ENCODE results near the gene ADGRL2.

The ADGRL2 gene

GRCh38 chr1:81889166-81889565 is 88.4 kb downstream of the ADGRL2 start:
- H3K27ac ChIP-seq = no peak overlapping the region
- no peak for DNase-seq (ENCODE audit: low read depth, low spot score)

- no peak for DNase-seq (ENCODE audit: low read depth, low spot score)
- H3K27ac ChIP-seq = no peak overlapping the region
These were observed 94.1 kb downstream of the ADGRL2 start for GRCh38 chr1:81894867-81895266.

GRCh38 chr1:81899214-81899821 is 98.6 kb downstream of the ADGRL2 start:
- no peak overlapping the region for H3K27ac ChIP-seq
- no peak for DNase-seq (ENCODE audit: low read depth, low spot score)

- no peak for DNase-seq (ENCODE audit: low read depth, low spot score)
- no peak overlapping the region for H3K27ac ChIP-seq
These were observed 106.8 kb downstream of the ADGRL2 start for GRCh38 chr1:81907575-81907974.

GRCh38 chr1:81912383-81912782 is 111.6 kb downstream of the ADGRL2 start:
- peak; percentile 41 for DNase-seq (ENCODE audit: low read depth, low spot score)
- H3K27ac ChIP-seq = no peak overlapping the region

GRCh38 chr1:81915937-81916336 is 115.2 kb downstream of the ADGRL2 start:
- DNase-seq (ENCODE audit: low read depth, low spot score) = no peak

GRCh38 chr1:81920245-81920740 is 119.6 kb downstream of the ADGRL2 start:
- H3K27ac ChIP-seq = no peak overlapping the region
- no peak for DNase-seq (ENCODE audit: low read depth, low spot score)

More at GRCh38 chr1:81915937-81916336, 115.2 kb downstream of the ADGRL2 start:
- no peak overlapping the region for H3K27ac ChIP-seq

GRCh38 chr1:81920886-81921285 is 120.2 kb downstream of the ADGRL2 start:
- no peak for DNase-seq (ENCODE audit: low read depth, low spot score)
- no peak overlapping the region for H3K27ac ChIP-seq

- no peak overlapping the region for H3K27ac ChIP-seq
- no peak for DNase-seq (ENCODE audit: low read depth, low spot score)
These were observed 120.6 kb downstream of the ADGRL2 start for GRCh38 chr1:81921344-81921743.

GRCh38 chr1:81921851-81922462 is 121.2 kb downstream of the ADGRL2 start:
- H3K27ac ChIP-seq = no peak overlapping the region
- no peak for DNase-seq (ENCODE audit: low read depth, low spot score)

- no peak overlapping the region for H3K27ac ChIP-seq
- no peak for DNase-seq (ENCODE audit: low read depth, low spot score)
These were observed 122.2 kb downstream of the ADGRL2 start for GRCh38 chr1:81922955-81923354.

GRCh38 chr1:81929106-81929505 is 128.4 kb downstream of the ADGRL2 start:
- no peak overlapping the region for H3K27ac ChIP-seq
- DNase-seq (ENCODE audit: low read depth, low spot score) = no peak

GRCh38 chr1:81936853-81937252 is 136.1 kb downstream of the ADGRL2 start:
- no peak for DNase-seq (ENCODE audit: low read depth, low spot score)
- H3K27ac ChIP-seq = no peak overlapping the region

GRCh38 chr1:81937791-81938450 is 137.2 kb downstream of the ADGRL2 start:
- no peak overlapping the region for H3K27ac ChIP-seq
- DNase-seq (ENCODE audit: low read depth, low spot score) = no peak

- DNase-seq (ENCODE audit: low read depth, low spot score) = no peak
These were observed 147.8 kb downstream of the ADGRL2 start for GRCh38 chr1:81948495-81948894.

GRCh38 chr1:81949421-81949820 is 148.7 kb downstream of the ADGRL2 start:
- peak; percentile 39 for DNase-seq (ENCODE audit: low read depth, low spot score)
- peak overlapping the region; percentile 5 for H3K27ac ChIP-seq

More at GRCh38 chr1:81948495-81948894, 147.8 kb downstream of the ADGRL2 start:
- no peak overlapping the region for H3K27ac ChIP-seq

- no peak for DNase-seq (ENCODE audit: low read depth, low spot score)
- no peak overlapping the region for H3K27ac ChIP-seq
These were observed 149.3 kb downstream of the ADGRL2 start for GRCh38 chr1:81950037-81950436.

GRCh38 chr1:81950591-81951244 is 150.0 kb downstream of the ADGRL2 start:
- no peak for DNase-seq (ENCODE audit: low read depth, low spot score)
- H3K27ac ChIP-seq = no peak overlapping the region

GRCh38 chr1:81954534-81955020 is 153.8 kb downstream of the ADGRL2 start:
- no peak overlapping the region for H3K27ac ChIP-seq
- no peak for DNase-seq (ENCODE audit: low read depth, low spot score)

- no peak overlapping the region for H3K27ac ChIP-seq
- DNase-seq (ENCODE audit: low read depth, low spot score) = no peak
These were observed 167.2 kb downstream of the ADGRL2 start for GRCh38 chr1:81967951-81968350.

GRCh38 chr1:81970416-81970815 is 169.7 kb downstream of the ADGRL2 start:
- no peak overlapping the region for H3K27ac ChIP-seq
- no peak for DNase-seq (ENCODE audit: low read depth, low spot score)

Data from epithelial cell of prostate (primary cell).